HL-60 (cell line): Measurements from ENCODE around the gene RNF141.

Experiments used
- POLR2AphosphoS5 ChIP-seq: IDR thresholded peaks from 2 replicates; pipeline ENCODE4 v1.6.1; 2012; ENCODE audit warnings: low read depth
- REST ChIP-seq: IDR thresholded peaks from 2 replicates; pipeline ENCODE4 v1.6.1; 2012; ENCODE audit warnings: low read depth; ENCODE audit not compliant: insufficient replicate concordance
- TF ChIP-seq, protein P1 (sequence below): IDR thresholded peaks from one replicate; pipeline ENCODE4 v1.5.1; 2011; ENCODE audit warnings: low read length, control low read depth, inconsistent platforms; ENCODE audit not compliant: insufficient read depth

GRCh38 chr11:10506008-10506370 lies 35.0 kb downstream of the RNF141 start:
- TF ChIP-seq, protein P1, sequence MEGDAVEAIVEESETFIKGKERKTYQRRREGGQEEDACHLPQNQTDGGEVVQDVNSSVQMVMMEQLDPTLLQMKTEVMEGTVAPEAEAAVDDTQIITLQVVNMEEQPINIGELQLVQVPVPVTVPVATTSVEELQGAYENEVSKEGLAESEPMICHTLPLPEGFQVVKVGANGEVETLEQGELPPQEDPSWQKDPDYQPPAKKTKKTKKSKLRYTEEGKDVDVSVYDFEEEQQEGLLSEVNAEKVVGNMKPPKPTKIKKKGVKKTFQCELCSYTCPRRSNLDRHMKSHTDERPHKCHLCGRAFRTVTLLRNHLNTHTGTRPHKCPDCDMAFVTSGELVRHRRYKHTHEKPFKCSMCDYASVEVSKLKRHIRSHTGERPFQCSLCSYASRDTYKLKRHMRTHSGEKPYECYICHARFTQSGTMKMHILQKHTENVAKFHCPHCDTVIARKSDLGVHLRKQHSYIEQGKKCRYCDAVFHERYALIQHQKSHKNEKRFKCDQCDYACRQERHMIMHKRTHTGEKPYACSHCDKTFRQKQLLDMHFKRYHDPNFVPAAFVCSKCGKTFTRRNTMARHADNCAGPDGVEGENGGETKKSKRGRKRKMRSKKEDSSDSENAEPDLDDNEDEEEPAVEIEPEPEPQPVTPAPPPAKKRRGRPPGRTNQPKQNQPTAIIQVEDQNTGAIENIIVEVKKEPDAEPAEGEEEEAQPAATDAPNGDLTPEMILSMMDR = no peak
- TF ChIP-seq POLR2AphosphoS5 (no peak), REST (no peak)
